Mammary epithelial cell (primary cell): ENCODE data around the gene MMP24.

ENCODE experiments used
- CTCF ChIP-seq, 2 donors: IDR thresholded peaks in 1 of 2; conservative IDR thresholded peaks in 1 of 2; 2 replicates each; pipeline ENCODE4 v1.5.1; 2011 to 2012; ENCODE audit warnings: inconsistent platforms in 2 of 2, low read length in 2 of 2, mild to moderate bottlenecking in 2 of 2, control low read depth in 1 of 2, low read depth in 1 of 2; ENCODE audit not compliant: insufficient read depth in 1 of 2; ENCODE audit errors: extremely low read depth in 1 of 2
- EZH2 ChIP-seq: IDR thresholded peaks from 2 replicates; pipeline ENCODE4 v1.6.1; 2012; ENCODE audit warnings: low read length, inconsistent platforms, borderline replicate concordance

- TF ChIP-seq CTCF (conservative IDR thresholded peaks at IDR 0.05 in 1 of 2, IDR thresholded peaks at IDR 0.05 in 1 of 2; ENCODE audit: extremely low read depth in 1 of 2, insufficient read depth in 1 of 2, low read depth in 1 of 2, low read length in 2 of 2) (no peak), EZH2 (no peak)
These were observed 78.5 kb downstream of the MMP24 start for GRCh38 chr20:35304956-35305355.
